Keratinocyte (primary cell): ENCODE data around the gene TRIM38.

Experiments
- CTCF ChIP-seq, 3 experiments: IDR thresholded peaks in 1 of 3; conservative IDR thresholded peaks in 1 of 3; optimal IDR thresholded peaks in 1 of 3; 2 replicates in 2 of 3; 3 replicates in 1 of 3; pipeline versions ENCODE3 to v1.5.1; 2011; ENCODE audit warnings: low read length in 3 of 3, mild to moderate bottlenecking in 3 of 3, moderate library complexity in 2 of 3, control low read depth in 1 of 3, inconsistent platforms in 1 of 3; ENCODE audit not compliant: insufficient read depth in 2 of 3; ENCODE audit errors: extremely low read depth in 1 of 3
- EZH2 ChIP-seq: IDR thresholded peaks from one replicate; pipeline ENCODE4 v1.6.1; 2012; ENCODE audit warnings: inconsistent platforms, mild to moderate bottlenecking, low read length, moderate library complexity

- TF ChIP-seq CTCF (optimal IDR thresholded peaks at IDR 0.05 in 1 of 3, IDR thresholded peaks at IDR 0.05 in 1 of 3, conservative IDR thresholded peaks at IDR 0.05 in 1 of 3; ENCODE audit: extremely low read depth in 1 of 3, insufficient read depth in 2 of 3, low read length in 3 of 3) (no peak), EZH2 (no peak)
These were observed 11.4 kb downstream of the TRIM38 start for GRCh38 chr6:25973923-25974555.
